ENCODE data around the gene FADS6. TPM values are rescaled to one million over a fixed set of nuclear protein-coding genes. Genes with fewer than 3 reads are reported as not detected.

The FADS6 gene
- total and polyA plus RNA-seq, 2 donors (not counting 3 experiments of a cell fraction or from before 2014, with no cell fraction given) = not detected

- Histone ChIP-seq H4K20me1 (replicated peaks; ENCODE audit: control insufficient read depth, extremely low read depth, insufficient read depth, low read length) (no peaks in the 10 kb centered on the region), H3K9me1 (replicated peaks; ENCODE audit: control insufficient read depth, extremely low read depth, insufficient read depth, low read length) (no peaks in the 10 kb centered on the region), H3K9ac (replicated peaks; ENCODE audit: extremely low read depth, insufficient read depth, low read length) (no peak overlapping the region), H3K4me1 (ENCODE audit: control insufficient read depth, extremely low read depth, insufficient read depth, low read length) (no peaks in the 10 kb centered on the region), H3K36me3 (ENCODE audit: control insufficient read depth in 2 of 2, extremely low read depth in 1 of 2, insufficient read depth in 2 of 2, low read length in 2 of 2) (no peaks in the 10 kb centered on the region), H3K4me3 (replicated peaks in 1 of 3; ENCODE audit: insufficient read depth in 1 of 3, low read depth in 1 of 3, low read length in 3 of 3) (no peak overlapping the region), H3K27me3 (ENCODE audit: control insufficient read depth in 2 of 2, insufficient read depth in 2 of 2, low read length in 2 of 2) (peaks cover 55 to 56% of the 10 kb centered on the region in 2 experiments), H3K9me3 (replicated peaks; ENCODE audit: control insufficient read depth, insufficient read depth, low read length) (no peaks in the 10 kb centered on the region), H2AFZ (ENCODE audit: low read depth, low read length) (no peak overlapping the region), H3K4me2 (ENCODE audit: insufficient read depth, low read length) (no peak overlapping the region), H3K27ac (ENCODE audit: insufficient read depth, low read depth, low read length) (no peak overlapping the region), H3K79me2 (ENCODE audit: control insufficient read depth, insufficient read depth, low read length) (no peaks in the 10 kb centered on the region)
- intact Hi-C loops (cut with micrococcal nuclease) = no loop called here
- TF ChIP-seq FOS (IDR thresholded peaks at IDR 0.05; ENCODE audit: borderline replicate concordance, insufficient read depth, low read length) (no peak), POLR2AphosphoS5 (IDR thresholded peaks at IDR 0.05; ENCODE audit: insufficient read depth, low read depth, low read length) (no peak), CTCF (IDR thresholded peaks at IDR 0.05; ENCODE audit: extremely low read depth in 1 of 2, insufficient read depth in 1 of 2, low read depth in 1 of 2, low read length in 2 of 2) (no peak), JUN (IDR thresholded peaks at IDR 0.05; ENCODE audit: borderline replicate concordance, insufficient read depth, insufficient read length, low read depth) (no peak)
- no peak for FAIRE-seq
- dilution Hi-C loops (cut with MboI; ENCODE audit: extremely low pct_ligation_motif_present, low sequenced_read_pairs) = no loop called here
- BruUV-seq (replicated peaks) = no TSS peak
- no peak for DNase-seq (ENCODE audit: low read depth, low spot score)
- POLR2A ChIA-PET = interaction anchor here (2.0 kb wide), 1 partner anchor 18 kb away, joined by 7 read pairs; the partner anchor contains the start of gene FDXR
- CTCF ChIA-PET = interaction anchor here (12.3 to 14.2 kb wide), 2 partner anchors 12 to 63 kb away, joined by 227 to 325 read pairs; no protein-coding TSS in a partner anchor
Observed at GRCh38 chr17:74855323-74855722, 38.1 kb downstream of the FADS6 start.

GRCh38 chr17:74854792-74855191 lies 38.6 kb downstream of the FADS6 start:
- FAIRE-seq (no peak), DNase-seq (ENCODE audit: low read depth, low spot score) (no peak)
- BruUV-seq (replicated peaks) = no TSS peak
- dilution Hi-C loops (cut with MboI; ENCODE audit: extremely low pct_ligation_motif_present, low sequenced_read_pairs) (no loop called here), intact Hi-C loops (cut with micrococcal nuclease) (no loop called here)
- Histone ChIP-seq H3K4me3 (replicated peaks in 1 of 3; ENCODE audit: insufficient read depth in 1 of 3, low read depth in 1 of 3, low read length in 3 of 3) (no peak overlapping the region), H3K27me3 (ENCODE audit: control insufficient read depth in 2 of 2, insufficient read depth in 2 of 2, low read length in 2 of 2) (peaks cover 50 to 52% of the 10 kb centered on the region in 2 experiments), H3K9me1 (replicated peaks; ENCODE audit: control insufficient read depth, extremely low read depth, insufficient read depth, low read length) (no peaks in the 10 kb centered on the region), H3K9ac (replicated peaks; ENCODE audit: extremely low read depth, insufficient read depth, low read length) (no peak overlapping the region), H3K9me3 (replicated peaks; ENCODE audit: control insufficient read depth, insufficient read depth, low read length) (no peaks in the 10 kb centered on the region), H4K20me1 (replicated peaks; ENCODE audit: control insufficient read depth, extremely low read depth, insufficient read depth, low read length) (no peaks in the 10 kb centered on the region), H3K4me2 (ENCODE audit: insufficient read depth, low read length) (no peak overlapping the region), H3K36me3 (ENCODE audit: control insufficient read depth in 2 of 2, extremely low read depth in 1 of 2, insufficient read depth in 2 of 2, low read length in 2 of 2) (no peaks in the 10 kb centered on the region), H3K4me1 (ENCODE audit: control insufficient read depth, extremely low read depth, insufficient read depth, low read length) (no peaks in the 10 kb centered on the region), H3K79me2 (ENCODE audit: control insufficient read depth, insufficient read depth, low read length) (no peaks in the 10 kb centered on the region), H3K27ac (ENCODE audit: insufficient read depth, low read depth, low read length) (no peak overlapping the region), H2AFZ (ENCODE audit: low read depth, low read length) (no peak overlapping the region)
- no peak for TF ChIP-seq CTCF (IDR thresholded peaks at IDR 0.05; ENCODE audit: extremely low read depth in 1 of 2, insufficient read depth in 1 of 2, low read depth in 1 of 2, low read length in 2 of 2)
- TF ChIP-seq, protein P1, sequence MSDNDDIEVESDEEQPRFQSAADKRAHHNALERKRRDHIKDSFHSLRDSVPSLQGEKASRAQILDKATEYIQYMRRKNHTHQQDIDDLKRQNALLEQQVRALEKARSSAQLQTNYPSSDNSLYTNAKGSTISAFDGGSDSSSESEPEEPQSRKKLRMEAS (IDR thresholded peaks at IDR 0.05; ENCODE audit: insufficient read depth, insufficient read length) = no peak
- no peak for TF ChIP-seq EZH2 (IDR thresholded peaks at IDR 0.05; ENCODE audit: borderline replicate concordance, low read depth, low read length, severe bottlenecking)
- no peak for TF ChIP-seq JUN (IDR thresholded peaks at IDR 0.05; ENCODE audit: borderline replicate concordance, insufficient read depth, insufficient read length, low read depth)
- no peak for TF ChIP-seq FOS (IDR thresholded peaks at IDR 0.05; ENCODE audit: borderline replicate concordance, insufficient read depth, low read length)
- ChIA-PET POLR2A (no interaction called here), CTCF (interaction anchor here (12.3 to 14.2 kb wide), 2 partner anchors 11 to 63 kb away, joined by 227 to 325 read pairs; no protein-coding TSS in a partner anchor)

Data from endothelial cell of umbilical vein (primary cell).